Astrocyte (in vitro differentiated cells and primary cell): ENCODE results near the gene TMEM132A.

Experiments
- CTCF ChIP-seq: IDR thresholded peaks from 2 replicates; pipeline ENCODE4 v1.5.1; 2011; ENCODE audit warnings: low read depth, mild to moderate bottlenecking, inconsistent platforms, low read length, moderate library complexity; ENCODE audit not compliant: insufficient read depth
- EZH2 ChIP-seq: IDR thresholded peaks from 2 replicates; pipeline ENCODE4 v1.6.1; 2012; ENCODE audit warnings: mild to moderate bottlenecking, low read length, inconsistent platforms; ENCODE audit not compliant: insufficient read depth

GRCh38 chr11:60891103-60891741, 33.0 kb upstream of the TMEM132A start:
- TF ChIP-seq CTCF (no peak), EZH2 (no peak)
